Neutrophil (primary cell): ENCODE results near the gene GNG12.

Experiments used
- H3K27ac ChIP-seq: fragments of 200-600 bp; sonication (generic); 2 replicates; pipeline ENCODE4 v1.5.1; 2016; ENCODE audit warnings: mild to moderate bottlenecking, moderate library complexity
- H3K27me3 ChIP-seq: fragments of 200-600 bp; sonication (generic); 2 replicates; pipeline ENCODE4 v1.6.0; 2016; ENCODE audit warnings: mild to moderate bottlenecking
- H3K36me3 ChIP-seq: fragments of 200-600 bp; sonication (generic); 2 replicates; pipeline ENCODE4 v1.5.1; 2017
- H3K4me1 ChIP-seq, 2 experiments: fragments of 200-600 bp in 1 of 2; sonication (generic) in 1 of 2; 1 replicate in 1 of 2; 2 replicates in 1 of 2; pipeline versions ENCODE4 v1.5.1 to v1.6.1; 2013 to 2016; ENCODE audit warnings: low read depth in 1 of 2, low read length in 1 of 2, mild to moderate bottlenecking in 1 of 2, moderate library complexity in 1 of 2; ENCODE audit not compliant: control insufficient read depth in 1 of 2, insufficient read depth in 1 of 2
- H3K4me3 ChIP-seq, 2 experiments: fragments of 200-600 bp in 1 of 2; sonication (generic) in 1 of 2; 1 replicate in 1 of 2; 2 replicates in 1 of 2; pipeline ENCODE4 v1.5.1; 2013 to 2016; ENCODE audit warnings: low read depth in 1 of 2, low read length in 1 of 2, mild to moderate bottlenecking in 1 of 2, moderate library complexity in 1 of 2
- H3K9me3 ChIP-seq: fragments of 200-600 bp; sonication (generic); 2 replicates; pipeline ENCODE4 v1.5.1; 2016
- TF ChIP-seq, protein P1 (sequence below): fragments of 200-600 bp; sonication (generic); IDR thresholded peaks from 2 replicates; pipeline ENCODE4 v1.5.1; 2016; ENCODE audit warnings: antibody characterized with exemption

The GNG12 gene

GRCh38 chr1:67753776-67754525, 79.3 kb downstream of the GNG12 start:
- Histone ChIP-seq H3K27ac (no peak overlapping the region), H3K4me3 (no peak overlapping the region), H3K36me3 (no peaks in the 10 kb centered on the region), H3K9me3 (no peaks in the 10 kb centered on the region), H3K27me3 (no peaks in the 10 kb centered on the region), H3K4me1 (peaks cover 8 to 17% of the 10 kb centered on the region in 2 experiments)
- TF ChIP-seq, protein P1, sequence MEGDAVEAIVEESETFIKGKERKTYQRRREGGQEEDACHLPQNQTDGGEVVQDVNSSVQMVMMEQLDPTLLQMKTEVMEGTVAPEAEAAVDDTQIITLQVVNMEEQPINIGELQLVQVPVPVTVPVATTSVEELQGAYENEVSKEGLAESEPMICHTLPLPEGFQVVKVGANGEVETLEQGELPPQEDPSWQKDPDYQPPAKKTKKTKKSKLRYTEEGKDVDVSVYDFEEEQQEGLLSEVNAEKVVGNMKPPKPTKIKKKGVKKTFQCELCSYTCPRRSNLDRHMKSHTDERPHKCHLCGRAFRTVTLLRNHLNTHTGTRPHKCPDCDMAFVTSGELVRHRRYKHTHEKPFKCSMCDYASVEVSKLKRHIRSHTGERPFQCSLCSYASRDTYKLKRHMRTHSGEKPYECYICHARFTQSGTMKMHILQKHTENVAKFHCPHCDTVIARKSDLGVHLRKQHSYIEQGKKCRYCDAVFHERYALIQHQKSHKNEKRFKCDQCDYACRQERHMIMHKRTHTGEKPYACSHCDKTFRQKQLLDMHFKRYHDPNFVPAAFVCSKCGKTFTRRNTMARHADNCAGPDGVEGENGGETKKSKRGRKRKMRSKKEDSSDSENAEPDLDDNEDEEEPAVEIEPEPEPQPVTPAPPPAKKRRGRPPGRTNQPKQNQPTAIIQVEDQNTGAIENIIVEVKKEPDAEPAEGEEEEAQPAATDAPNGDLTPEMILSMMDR, result no peak

DNA sequence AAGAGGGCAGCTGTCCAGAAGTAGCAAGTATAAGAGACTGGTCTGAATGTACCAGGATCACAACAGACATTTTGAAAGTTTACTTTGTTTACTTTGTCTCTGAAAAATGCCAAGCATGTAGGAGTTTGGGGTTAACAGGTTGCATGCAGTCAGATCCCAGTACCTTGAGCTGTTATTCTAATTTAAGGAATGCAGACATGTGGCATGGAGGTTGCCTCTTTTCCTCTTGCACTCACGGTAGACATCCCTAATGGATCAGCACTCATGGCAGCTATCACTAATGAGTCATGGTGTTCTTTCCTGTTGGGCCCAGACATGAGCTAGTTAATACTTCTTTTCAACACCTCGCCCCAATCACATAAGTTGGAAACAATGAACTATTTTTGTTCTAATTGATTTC, 81.0 kb downstream of the GNG12 start:
- Histone ChIP-seq H3K27ac (no peak overlapping the region), H3K36me3 (no peaks in the 10 kb centered on the region), H3K4me3 (no peak overlapping the region), H3K9me3 (no peaks in the 10 kb centered on the region), H3K4me1 (peaks cover 8 to 17% of the 10 kb centered on the region in 2 experiments), H3K27me3 (no peaks in the 10 kb centered on the region)
- TF ChIP-seq, protein P1, result no peak

DNA sequence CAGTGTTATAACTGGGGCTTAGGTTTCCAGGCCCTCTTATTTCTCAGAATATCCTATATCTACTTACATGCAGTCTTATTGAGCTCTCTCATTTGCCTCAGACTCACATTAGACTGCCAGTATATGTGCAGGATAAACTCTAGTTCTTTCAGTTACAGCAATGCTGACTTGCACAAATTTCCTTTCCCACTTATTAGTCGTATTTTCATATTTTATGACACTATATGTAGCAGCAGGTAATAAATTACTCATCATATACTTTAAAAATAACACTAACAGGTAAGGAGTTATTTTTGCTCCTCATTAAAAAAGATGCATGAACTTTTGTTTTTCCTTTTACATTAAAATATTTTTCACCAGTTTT, 82.6 kb downstream of the GNG12 start:
- Histone ChIP-seq H3K9me3 (no peaks in the 10 kb centered on the region), H3K4me3 (no peak overlapping the region), H3K4me1 (peaks cover 8 to 17% of the 10 kb centered on the region in 2 experiments), H3K27ac (no peak overlapping the region), H3K27me3 (no peaks in the 10 kb centered on the region), H3K36me3 (no peaks in the 10 kb centered on the region)
- TF ChIP-seq, protein P1, result no peak

DNA sequence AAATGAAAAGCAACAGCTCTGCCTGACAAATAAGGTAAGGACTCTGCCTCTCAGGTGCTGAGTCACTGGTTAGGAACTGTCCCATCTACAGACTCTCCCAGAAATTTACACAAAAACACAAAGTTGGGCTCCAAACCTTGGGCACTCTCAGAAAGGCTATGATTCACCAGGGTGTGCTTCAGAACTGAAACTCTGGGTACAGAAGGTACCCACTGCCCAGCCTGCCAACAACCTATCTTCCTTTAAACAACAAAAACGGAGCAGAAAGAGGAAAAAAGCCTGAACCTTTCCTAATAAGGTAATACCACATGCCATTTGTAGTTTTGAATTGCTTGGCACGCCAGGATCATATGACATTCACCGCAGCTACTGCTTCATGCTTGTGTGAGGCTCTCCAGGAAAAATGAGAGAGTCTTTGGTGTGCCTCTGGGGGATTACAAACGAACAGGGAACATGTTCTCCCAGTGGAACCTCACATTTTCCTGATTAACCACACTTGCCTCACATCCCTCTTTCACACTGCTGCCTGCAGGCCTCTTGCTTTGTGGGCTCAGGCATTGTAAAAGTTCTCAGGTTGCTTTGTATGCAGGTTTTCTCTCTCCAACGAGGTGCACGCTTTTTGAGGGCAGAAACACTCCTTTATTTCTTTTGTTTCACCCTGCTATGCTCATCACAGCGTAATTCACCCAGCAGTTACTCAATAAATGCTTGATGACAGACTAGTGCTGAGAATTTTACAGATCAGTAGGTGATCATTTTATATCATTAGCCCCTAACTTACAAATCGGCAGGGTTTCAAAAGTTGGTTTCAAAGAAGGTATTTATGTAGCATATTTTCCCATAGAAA, 83.2 kb downstream of the GNG12 start:
- Histone ChIP-seq H3K27ac (no peak overlapping the region), H3K27me3 (no peaks in the 10 kb centered on the region), H3K9me3 (no peaks in the 10 kb centered on the region), H3K36me3 (no peaks in the 10 kb centered on the region), H3K4me3 (no peak overlapping the region), H3K4me1 (peaks cover 8 to 17% of the 10 kb centered on the region in 2 experiments)
- TF ChIP-seq, protein P1, result no peak

DNA sequence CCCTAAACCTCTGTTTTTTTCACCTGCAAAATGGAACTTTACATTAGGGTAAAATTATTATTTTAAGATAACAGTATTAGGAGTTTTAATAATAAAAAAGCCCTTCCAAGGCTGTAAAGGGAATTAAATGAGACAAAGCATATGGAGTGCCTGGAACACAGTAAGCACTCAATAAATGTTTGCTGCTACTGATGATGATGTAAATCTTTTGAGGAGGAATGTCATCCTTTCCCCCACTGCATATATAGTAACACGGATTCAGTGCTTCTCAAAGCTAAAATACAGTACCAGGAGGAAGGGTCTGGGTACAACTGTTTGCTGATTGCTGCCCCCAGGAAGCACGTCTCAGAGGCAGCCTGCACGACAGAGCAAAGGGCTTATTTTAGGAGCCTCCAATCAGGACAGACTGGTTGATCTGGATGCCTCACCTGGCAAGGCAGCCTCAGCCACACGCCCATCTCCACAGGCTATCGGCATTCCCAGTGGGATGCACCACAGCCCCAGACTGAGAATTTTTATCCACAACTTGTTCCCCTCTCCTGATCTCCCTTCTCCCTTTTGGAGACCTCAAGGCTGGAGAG, 83.9 kb downstream of the GNG12 start:
- Histone ChIP-seq H3K27ac (no peak overlapping the region), H3K36me3 (no peaks in the 10 kb centered on the region), H3K4me3 (no peak overlapping the region), H3K9me3 (no peaks in the 10 kb centered on the region), H3K4me1 (peaks cover 5 to 11% of the 10 kb centered on the region in 2 experiments), H3K27me3 (no peaks in the 10 kb centered on the region)
- TF ChIP-seq, protein P1, result no peak
